ENCODE results near the gene ULBP2.
"Not testable (repeated sequence)": the region's sequence is repeated elsewhere in the genome, so short reads cannot be mapped to it uniquely, and the experiment has no call there.

- TF ChIP-seq CTCF (conservative IDR thresholded peaks at IDR 0.05; ENCODE audit: low read depth, low read length); EZH2 (IDR thresholded peaks at IDR 0.05; ENCODE audit: borderline replicate concordance, low read depth, low read length, poor library complexity, severe bottlenecking): not testable (repeated sequence)
These were observed 3.7 kb upstream of the ULBP2 start for GRCh38 chr6:149938013-149938570.
